GM10266 (cell line): Measurements from ENCODE around the gene ZNRF3.
"Not testable (repeated sequence)": the region's sequence is repeated elsewhere in the genome, so short reads cannot be mapped to it uniquely, and the experiment has no call there.

Experiments used
- DNase-seq: peaks from one replicate; pipeline ENCODE4 v3.0.0; 2012; ENCODE audit errors: extremely low spot score
- TF ChIP-seq, protein P1 (sequence below): IDR thresholded peaks from 2 replicates; pipeline ENCODE4 v1.5.1; 2012; ENCODE audit warnings: mild to moderate bottlenecking, low read depth; ENCODE audit not compliant: control insufficient read depth, insufficient read depth; ENCODE audit errors: missing control alignments

ZNRF3 gene

DNA sequence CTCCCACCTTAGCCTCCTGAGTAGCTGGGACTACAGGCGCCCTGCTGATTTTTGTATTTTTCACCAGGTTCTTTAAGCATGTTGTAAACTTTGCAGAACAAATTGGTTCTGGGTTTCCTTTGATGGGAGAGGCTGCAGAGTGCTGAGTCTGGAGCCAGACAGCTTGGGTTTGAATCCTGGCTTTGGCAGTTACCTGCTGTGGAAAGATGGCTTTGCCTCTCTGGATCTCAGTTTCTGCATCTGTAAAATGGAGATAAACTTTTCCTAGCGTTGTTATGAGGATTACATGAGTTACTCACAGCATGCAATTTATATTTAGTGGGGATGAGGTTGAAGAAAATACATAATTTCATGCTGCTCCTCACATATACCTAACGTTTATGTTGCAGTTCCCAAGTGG is 19.1 kb downstream of the ZNRF3 start:
- no peak for DNase-seq
- TF ChIP-seq, protein P1, sequence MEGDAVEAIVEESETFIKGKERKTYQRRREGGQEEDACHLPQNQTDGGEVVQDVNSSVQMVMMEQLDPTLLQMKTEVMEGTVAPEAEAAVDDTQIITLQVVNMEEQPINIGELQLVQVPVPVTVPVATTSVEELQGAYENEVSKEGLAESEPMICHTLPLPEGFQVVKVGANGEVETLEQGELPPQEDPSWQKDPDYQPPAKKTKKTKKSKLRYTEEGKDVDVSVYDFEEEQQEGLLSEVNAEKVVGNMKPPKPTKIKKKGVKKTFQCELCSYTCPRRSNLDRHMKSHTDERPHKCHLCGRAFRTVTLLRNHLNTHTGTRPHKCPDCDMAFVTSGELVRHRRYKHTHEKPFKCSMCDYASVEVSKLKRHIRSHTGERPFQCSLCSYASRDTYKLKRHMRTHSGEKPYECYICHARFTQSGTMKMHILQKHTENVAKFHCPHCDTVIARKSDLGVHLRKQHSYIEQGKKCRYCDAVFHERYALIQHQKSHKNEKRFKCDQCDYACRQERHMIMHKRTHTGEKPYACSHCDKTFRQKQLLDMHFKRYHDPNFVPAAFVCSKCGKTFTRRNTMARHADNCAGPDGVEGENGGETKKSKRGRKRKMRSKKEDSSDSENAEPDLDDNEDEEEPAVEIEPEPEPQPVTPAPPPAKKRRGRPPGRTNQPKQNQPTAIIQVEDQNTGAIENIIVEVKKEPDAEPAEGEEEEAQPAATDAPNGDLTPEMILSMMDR, result no peak

DNA sequence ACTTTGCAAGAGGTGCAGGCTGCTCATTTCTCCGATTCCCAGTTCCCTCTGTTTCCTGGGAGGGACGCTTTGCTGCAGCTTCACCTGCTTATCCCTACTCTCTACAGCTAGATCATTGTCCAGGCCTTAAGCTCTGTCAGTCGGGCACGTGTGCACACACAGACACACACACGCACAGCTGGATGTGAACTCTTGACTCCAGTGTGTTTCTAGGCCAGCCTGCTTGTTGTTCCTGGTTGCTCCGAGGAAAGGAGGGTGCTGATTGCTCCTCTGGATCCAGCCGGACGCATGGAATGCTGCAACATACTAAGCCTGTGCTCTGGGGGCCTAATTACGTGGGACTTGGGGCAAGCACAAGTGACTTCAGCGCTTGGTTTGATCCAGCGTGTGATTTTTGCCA is 19.7 kb downstream of the ZNRF3 start:
- no peak for DNase-seq
- TF ChIP-seq, protein P1, result no peak

DNA sequence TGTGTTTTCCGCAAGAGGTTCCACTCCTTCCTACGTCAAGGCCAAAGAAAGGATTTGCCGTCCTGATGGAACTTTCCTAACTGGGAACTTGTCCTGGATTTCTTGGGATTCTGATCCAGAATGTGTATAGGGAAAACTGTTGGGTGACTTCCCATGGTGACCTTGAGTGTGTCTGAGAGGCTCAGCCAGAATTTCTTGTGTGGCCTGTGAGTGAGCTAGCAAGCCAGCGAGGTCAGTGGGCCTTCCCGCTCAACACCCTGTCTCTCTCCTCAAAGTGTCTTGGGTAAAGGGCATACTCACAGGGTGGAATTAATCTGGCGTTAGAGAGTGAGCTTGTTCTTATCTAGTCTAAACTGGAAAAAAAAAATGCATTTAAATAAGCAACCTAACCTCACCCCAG is 20.4 kb downstream of the ZNRF3 start:
- TF ChIP-seq, protein P1, result no peak
- DNase-seq, result no peak

DNA sequence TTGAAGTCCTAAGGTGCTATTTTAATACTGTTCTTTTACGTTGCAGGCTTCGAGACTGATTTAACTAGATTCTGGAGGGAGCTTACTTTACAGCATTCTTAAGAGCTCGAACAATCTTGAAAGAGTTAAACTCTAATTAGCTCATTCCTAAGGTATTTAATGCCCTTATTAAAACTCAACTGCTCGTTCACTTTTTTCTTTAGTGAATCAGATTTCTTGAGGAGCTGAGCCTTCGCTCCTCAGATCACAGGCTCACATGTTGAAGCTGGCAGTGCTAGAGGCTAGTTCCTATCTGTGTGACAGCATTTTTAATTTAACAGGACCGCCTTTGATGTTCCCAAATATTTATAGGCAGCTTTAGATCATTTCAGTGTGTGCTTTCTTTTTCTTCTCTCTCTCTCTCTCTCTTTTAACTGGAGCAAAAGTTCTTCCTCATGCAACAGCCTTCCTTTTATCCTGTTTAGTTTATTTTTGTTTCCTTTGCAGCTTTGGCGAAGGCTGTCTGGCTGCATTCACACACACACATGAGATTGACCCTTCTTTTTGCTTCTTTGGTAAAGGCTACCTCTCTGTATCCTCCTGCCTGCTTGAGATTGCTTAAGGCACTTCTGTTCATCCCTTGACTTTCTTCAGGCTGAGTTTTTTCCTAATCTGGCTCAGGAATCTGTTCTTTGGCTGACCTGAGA is 21.0 kb downstream of the ZNRF3 start:
- no peak for DNase-seq
- TF ChIP-seq, protein P1, result no peak

DNA sequence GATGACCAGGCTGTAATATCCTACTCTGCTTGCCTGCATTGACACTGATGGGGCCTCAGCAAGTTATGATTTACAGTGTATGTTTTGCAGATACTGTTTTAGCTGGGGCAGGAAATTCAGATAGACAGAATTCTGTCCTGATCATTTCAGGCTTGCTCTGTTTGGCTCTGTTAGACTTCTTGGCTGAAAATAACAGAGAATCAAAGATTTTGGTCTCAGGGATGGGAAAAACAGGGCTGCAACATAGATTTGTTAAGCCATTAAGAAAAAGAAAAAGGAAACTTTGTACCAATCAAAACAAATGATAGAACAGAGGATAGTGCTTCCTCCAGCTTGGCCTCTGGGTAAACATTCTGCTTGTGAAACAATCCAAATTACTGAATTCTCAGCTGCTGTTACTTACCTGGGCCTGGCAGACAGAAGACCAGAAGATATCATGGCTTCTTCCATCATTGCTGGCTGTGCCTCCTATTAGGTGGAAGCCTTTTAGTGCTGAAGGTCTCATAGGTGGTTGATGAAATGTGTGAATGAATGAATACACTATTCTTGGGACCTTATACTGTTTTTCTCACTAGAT is 22.0 kb downstream of the ZNRF3 start:
- no peak for DNase-seq
- TF ChIP-seq, protein P1, result no peak

DNA sequence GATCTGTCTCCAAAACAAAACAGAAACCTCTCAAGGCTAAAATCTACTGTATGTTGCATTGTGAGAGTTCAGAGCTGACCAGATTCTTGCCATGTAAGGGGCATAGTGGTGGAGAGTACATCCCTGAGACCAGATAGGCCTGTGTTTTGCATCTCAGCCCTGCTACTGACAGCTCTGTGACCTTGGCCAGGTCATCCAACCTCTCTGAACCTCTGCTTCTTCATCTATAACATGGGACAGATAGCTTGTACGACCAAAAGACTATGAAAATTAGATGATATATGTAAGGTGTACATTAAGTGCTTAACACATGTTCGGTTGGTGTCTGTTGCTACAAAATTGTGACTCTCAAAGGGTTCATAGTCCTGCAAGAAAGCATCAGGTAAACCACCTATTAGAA is 22.9 kb downstream of the ZNRF3 start:
- no peak for DNase-seq
- TF ChIP-seq, protein P1, result no peak

DNA sequence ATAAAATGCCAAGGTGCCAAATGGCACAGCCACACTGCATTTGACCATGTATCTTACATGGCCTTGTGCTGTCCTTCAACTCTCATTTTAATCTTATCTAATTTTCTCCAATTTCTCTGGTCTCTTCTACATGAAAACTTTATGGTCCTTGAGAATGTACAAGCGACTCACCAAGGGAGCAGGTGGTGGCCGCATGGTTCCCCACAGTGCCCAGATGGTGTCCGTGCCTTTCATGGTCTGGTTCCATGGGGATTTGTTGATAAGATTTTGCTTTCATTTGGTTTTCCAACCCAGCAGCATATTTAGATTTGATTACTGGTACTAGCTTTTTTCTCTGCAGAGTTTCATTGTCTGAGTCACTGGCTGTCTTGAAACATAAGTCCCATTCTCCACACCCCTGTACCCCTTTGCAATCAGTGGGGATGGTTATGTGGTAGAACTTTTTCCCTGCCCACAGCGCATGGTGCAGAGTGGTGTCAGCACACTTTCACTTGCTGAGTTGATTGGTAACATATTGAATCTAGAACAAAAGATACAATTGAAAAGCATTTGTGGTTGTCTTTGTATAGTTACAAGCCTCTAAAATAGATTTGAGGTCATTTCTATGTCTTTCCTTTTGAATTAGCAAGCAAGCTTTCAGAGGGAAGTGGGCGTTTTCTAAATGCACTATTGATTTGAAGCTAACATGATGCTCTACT is 24.1 kb downstream of the ZNRF3 start:
- DNase-seq, result peak; percentile 45
- TF ChIP-seq, protein P1, result no peak

DNA sequence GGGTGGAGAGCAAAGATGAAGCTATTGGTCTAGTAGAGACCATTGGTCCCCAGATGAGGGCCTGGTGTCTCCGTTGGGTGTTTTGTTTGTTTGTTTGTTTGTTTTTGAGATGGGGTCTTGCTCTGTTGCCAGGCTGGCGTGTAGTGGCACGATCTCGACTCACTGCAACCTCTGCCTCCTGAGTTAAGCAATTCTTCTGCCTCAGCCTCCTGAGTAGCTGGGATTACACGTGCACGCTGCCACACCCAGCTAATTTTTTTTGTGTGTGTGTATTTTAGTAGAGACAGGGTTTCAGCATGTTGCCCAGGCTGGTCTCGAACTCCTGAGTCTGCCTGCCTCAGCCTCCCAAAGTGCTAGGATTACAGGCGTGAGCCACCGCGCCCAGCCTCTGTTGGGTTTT is 25.4 kb downstream of the ZNRF3 start:
- DNase-seq, result not testable (repeated sequence)
